ENCODE measurements around the gene TSPAN17. TPM values are rescaled to one million over a fixed set of nuclear protein-coding genes. Genes with fewer than 3 reads are reported as not detected.
"Not testable (repeated sequence)": the region's sequence is repeated elsewhere in the genome, so short reads cannot be mapped to it uniquely, and the experiment has no call there.

TSPAN17 gene
- total RNA-seq, 1 donor from 2014 or later, result 27.7 TPM

DNA sequence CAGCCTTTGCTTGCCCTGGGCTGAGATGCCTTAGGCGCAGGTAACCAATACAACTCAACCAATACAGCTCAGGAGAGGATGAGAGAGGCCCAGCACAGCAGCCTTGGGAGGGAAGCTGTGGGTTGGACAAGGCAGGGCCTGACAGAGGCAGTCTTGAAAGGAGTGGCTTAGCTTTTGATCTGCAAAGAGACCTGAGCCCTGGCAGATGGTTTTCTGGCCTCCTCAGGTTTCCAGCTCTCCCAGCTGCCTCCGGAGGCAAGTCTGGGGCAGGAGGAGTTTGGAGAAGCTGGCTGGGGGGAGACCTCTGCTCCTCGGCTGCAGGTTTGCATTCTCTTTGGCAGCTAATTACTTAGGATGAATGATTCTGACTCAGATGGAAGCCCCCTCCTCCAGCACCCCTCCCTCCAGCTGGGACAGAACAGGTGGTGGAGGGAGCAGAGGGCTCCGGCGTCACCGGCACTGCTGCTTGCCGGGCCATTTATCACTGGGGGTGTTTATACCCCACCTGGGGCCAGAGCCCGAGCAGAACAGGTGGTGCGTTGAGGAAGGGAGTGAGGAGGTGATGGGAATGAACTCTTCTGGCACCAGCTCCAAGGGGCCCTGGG lies 50.8 kb downstream of the TSPAN17 start:
- Mint-ChIP-seq H3K36me3 (ENCODE audit: low read depth) (no peaks in the 10 kb centered on the region), H3K4me1 (no peaks in the 10 kb centered on the region), H3K4me3 (no peak overlapping the region), H3K27ac (no peak overlapping the region), H3K9me3 (no peaks in the 10 kb centered on the region), H3K27me3 (peaks cover 67% of the 10 kb centered on the region)
- ATAC-seq (ENCODE audit: low read depth), result no peak
- intact Hi-C loops (cut with micrococcal nuclease), result no loop called here
- POLR2A ChIA-PET, result no interaction called here
- CTCF ChIA-PET, result no interaction called here
- DNase-seq, result no peak
- no peak for TF ChIP-seq CTCF (IDR thresholded peaks at IDR 0.05)

DNA sequence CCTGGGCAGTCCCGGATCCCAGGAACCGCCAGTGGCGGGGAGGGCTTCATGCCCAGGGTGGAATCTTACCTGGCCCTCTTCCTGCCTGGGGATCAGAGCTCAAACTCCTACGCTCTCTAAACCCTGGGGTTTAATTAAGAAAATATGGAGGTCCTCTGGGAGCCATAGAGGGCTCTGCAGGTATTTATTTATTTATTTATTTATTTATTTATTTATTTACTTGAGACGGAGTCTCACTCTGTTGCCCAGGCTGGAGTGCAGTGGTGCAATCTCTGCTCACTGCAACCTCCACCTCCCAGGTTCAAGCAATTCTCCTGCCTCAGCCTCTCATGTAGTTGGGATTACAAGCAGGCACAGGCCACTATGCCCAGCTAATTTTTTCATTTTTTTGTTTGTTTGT lies 52.2 kb downstream of the TSPAN17 start:
- ATAC-seq (ENCODE audit: low read depth); DNase-seq; H3K4me1 Mint-ChIP-seq; H3K4me3 Mint-ChIP-seq; H3K36me3 Mint-ChIP-seq (ENCODE audit: low read depth); intact Hi-C loops (cut with micrococcal nuclease); H3K27ac Mint-ChIP-seq; CTCF ChIA-PET; H3K9me3 Mint-ChIP-seq; POLR2A ChIA-PET: not testable (repeated sequence)
- peaks cover 67% of the 10 kb centered on the region for H3K27me3 Mint-ChIP-seq

GRCh38 chr5:176700239-176700847 lies 53.1 kb downstream of the TSPAN17 start:
- intact Hi-C loops (cut with micrococcal nuclease), result no loop called here
- TF ChIP-seq CTCF (IDR thresholded peaks at IDR 0.05), result no peak
- no peaks in the 10 kb centered on the region for H3K36me3 Mint-ChIP-seq (ENCODE audit: low read depth)
- no peaks in the 10 kb centered on the region for H3K4me1 Mint-ChIP-seq
- CTCF ChIA-PET, result no interaction called here
- peaks cover 61% of the 10 kb centered on the region for H3K27me3 Mint-ChIP-seq
- POLR2A ChIA-PET, result no interaction called here
- H3K4me3 Mint-ChIP-seq, result no peak overlapping the region
- DNase-seq, result no peak
- no peaks in the 10 kb centered on the region for H3K9me3 Mint-ChIP-seq
- ATAC-seq (ENCODE audit: low read depth), result no peak
- H3K27ac Mint-ChIP-seq, result no peak overlapping the region

GRCh38 chr5:176702671-176703641 lies 55.7 kb downstream of the TSPAN17 start:
- Mint-ChIP-seq H3K27ac (no peak overlapping the region), H3K36me3 (ENCODE audit: low read depth) (no peaks in the 10 kb centered on the region), H3K27me3 (peaks cover 45% of the 10 kb centered on the region), H3K9me3 (no peaks in the 10 kb centered on the region), H3K4me3 (no peak overlapping the region), H3K4me1 (no peaks in the 10 kb centered on the region)
- no peak for DNase-seq
- CTCF ChIA-PET, result no interaction called here
- ATAC-seq (ENCODE audit: low read depth), result no peak
- POLR2A ChIA-PET, result no interaction called here
- TF ChIP-seq CTCF (IDR thresholded peaks at IDR 0.05), result no peak
- intact Hi-C loops (cut with micrococcal nuclease), result no loop called here

- no peak overlapping the region for H3K4me3 Mint-ChIP-seq
- TF ChIP-seq CTCF (IDR thresholded peaks at IDR 0.05), result no peak
- intact Hi-C loops (cut with micrococcal nuclease), result no loop called here
- no peaks in the 10 kb centered on the region for H3K9me3 Mint-ChIP-seq
- ATAC-seq (ENCODE audit: low read depth) (no peak), DNase-seq (no peak)
- no peak overlapping the region for H3K27ac Mint-ChIP-seq
- CTCF ChIA-PET, result no interaction called here
- no peaks in the 10 kb centered on the region for H3K36me3 Mint-ChIP-seq (ENCODE audit: low read depth)
- POLR2A ChIA-PET, result no interaction called here
- peaks cover 39% of the 10 kb centered on the region for H3K27me3 Mint-ChIP-seq
- no peaks in the 10 kb centered on the region for H3K4me1 Mint-ChIP-seq
These were observed 56.6 kb downstream of the TSPAN17 start for GRCh38 chr5:176703857-176704256.

Data from activated B cell treated with CpG ODN at 0.5 μM for 24 hours (primary cell).